ENCODE measurements around the gene RABGAP1L. TPM values are rescaled to one million over a fixed set of nuclear protein-coding genes. Genes with fewer than 3 reads are reported as not detected.

The RABGAP1L gene
- polyA plus RNA-seq, 1 donor, result 51.9 TPM

GRCh38 chr1:174942547-174943255 lies 783.4 kb downstream of the RABGAP1L start:
- Histone ChIP-seq H3K36me3 (ENCODE audit: control insufficient read depth, insufficient read depth, low read length) (no peaks in the 10 kb centered on the region), H3K4me3 (ENCODE audit: low read length) (no peak overlapping the region), H3K27ac (ENCODE audit: low read length) (peak overlapping the region; percentile 53), H3K9me3 (ENCODE audit: control insufficient read depth, low read depth, low read length) (no peaks in the 10 kb centered on the region), H3K27me3 (ENCODE audit: control insufficient read depth, insufficient read depth, low read length) (no peaks in the 10 kb centered on the region), H3K4me1 (ENCODE audit: control insufficient read depth, insufficient read depth, low read length) (peaks cover 45% of the 10 kb centered on the region)
- peak; percentile 56 to 79 for DNase-seq
- no CpG with 5 or more reads among the region's 2 CpGs for WGBS (ENCODE audit: insufficient coverage, low lambda C conversion rate)

GRCh38 chr1:174946031-174946430 lies 786.7 kb downstream of the RABGAP1L start:
- H3K4me1 ChIP-seq (ENCODE audit: control insufficient read depth, insufficient read depth, low read length), result peaks cover 51% of the 10 kb centered on the region
- peak overlapping the region; percentile 61 for H3K27ac ChIP-seq (ENCODE audit: low read length)
- H3K27me3 ChIP-seq (ENCODE audit: control insufficient read depth, insufficient read depth, low read length), result no peaks in the 10 kb centered on the region
- 27% methylated on average over 1 of the region's 2 CpGs for WGBS (ENCODE audit: insufficient coverage, low lambda C conversion rate)
- DNase-seq, result peak in 1 of 2 donors; percentile 81
- no peaks in the 10 kb centered on the region for H3K9me3 ChIP-seq (ENCODE audit: control insufficient read depth, low read depth, low read length)
- no peak overlapping the region for H3K4me3 ChIP-seq (ENCODE audit: low read length)
- no peaks in the 10 kb centered on the region for H3K36me3 ChIP-seq (ENCODE audit: control insufficient read depth, insufficient read depth, low read length)

- Histone ChIP-seq H3K4me1 (ENCODE audit: control insufficient read depth, insufficient read depth, low read length) (peaks cover 33% of the 10 kb centered on the region), H3K9me3 (ENCODE audit: control insufficient read depth, low read depth, low read length) (no peaks in the 10 kb centered on the region), H3K4me3 (ENCODE audit: low read length) (no peak overlapping the region), H3K27me3 (ENCODE audit: control insufficient read depth, insufficient read depth, low read length) (no peaks in the 10 kb centered on the region), H3K36me3 (ENCODE audit: control insufficient read depth, insufficient read depth, low read length) (no peaks in the 10 kb centered on the region), H3K27ac (ENCODE audit: low read length) (no peak overlapping the region)
- DNase-seq, result no peak
- WGBS (ENCODE audit: insufficient coverage, low lambda C conversion rate), result 86% methylated on average over 1 of the region's 1 CpG
Measured at GRCh38 chr1:174949061-174949460, 789.7 kb downstream of the RABGAP1L start.

- H3K4me1 ChIP-seq (ENCODE audit: control insufficient read depth, insufficient read depth, low read length), result peaks cover 32% of the 10 kb centered on the region
Measured at GRCh38 chr1:174949645-174950044, 790.3 kb downstream of the RABGAP1L start.

GRCh38 chr1:174953285-174954072 lies 794.2 kb downstream of the RABGAP1L start:
- peak overlapping the region; percentile 93 for H3K27ac ChIP-seq (ENCODE audit: low read length)
- 20% methylated on average over 7 of the region's 11 CpGs for WGBS (ENCODE audit: insufficient coverage, low lambda C conversion rate)

More at GRCh38 chr1:174949645-174950044, 790.3 kb downstream of the RABGAP1L start:
- H3K9me3 ChIP-seq (ENCODE audit: control insufficient read depth, low read depth, low read length), result no peaks in the 10 kb centered on the region
- no peak for DNase-seq
- no peak overlapping the region for H3K4me3 ChIP-seq (ENCODE audit: low read length)
- H3K27me3 ChIP-seq (ENCODE audit: control insufficient read depth, insufficient read depth, low read length), result no peaks in the 10 kb centered on the region
- H3K36me3 ChIP-seq (ENCODE audit: control insufficient read depth, insufficient read depth, low read length), result no peaks in the 10 kb centered on the region
- no peak overlapping the region for H3K27ac ChIP-seq (ENCODE audit: low read length)

GRCh38 chr1:174954073-174954460 lies 794.7 kb downstream of the RABGAP1L start:
- peak in 1 of 2 donors; percentile 84 for DNase-seq
- peak overlapping the region; percentile 93 for H3K27ac ChIP-seq (ENCODE audit: low read length)

More at GRCh38 chr1:174953285-174954072, 794.2 kb downstream of the RABGAP1L start:
- no peaks in the 10 kb centered on the region for H3K9me3 ChIP-seq (ENCODE audit: control insufficient read depth, low read depth, low read length)
- peaks cover 3% of the 10 kb centered on the region for H3K36me3 ChIP-seq (ENCODE audit: control insufficient read depth, insufficient read depth, low read length)
- H3K4me3 ChIP-seq (ENCODE audit: low read length), result no peak overlapping the region
- H3K27me3 ChIP-seq (ENCODE audit: control insufficient read depth, insufficient read depth, low read length), result no peaks in the 10 kb centered on the region
- peak; percentile 69 to 88 for DNase-seq
- peaks cover 26% of the 10 kb centered on the region for H3K4me1 ChIP-seq (ENCODE audit: control insufficient read depth, insufficient read depth, low read length)

GRCh38 chr1:174954671-174955669 lies 795.6 kb downstream of the RABGAP1L start:
- no peaks in the 10 kb centered on the region for H3K9me3 ChIP-seq (ENCODE audit: control insufficient read depth, low read depth, low read length)
- H3K36me3 ChIP-seq (ENCODE audit: control insufficient read depth, insufficient read depth, low read length), result peaks cover 4% of the 10 kb centered on the region
- H3K27ac ChIP-seq (ENCODE audit: low read length), result peak overlapping the region; percentile 93
- H3K4me1 ChIP-seq (ENCODE audit: control insufficient read depth, insufficient read depth, low read length), result peaks cover 26% of the 10 kb centered on the region
- no CpG with 5 or more reads among the region's 3 CpGs for WGBS (ENCODE audit: insufficient coverage, low lambda C conversion rate)
- no peaks in the 10 kb centered on the region for H3K27me3 ChIP-seq (ENCODE audit: control insufficient read depth, insufficient read depth, low read length)
- peak in 1 of 2 donors; percentile 33 for DNase-seq
- no peak overlapping the region for H3K4me3 ChIP-seq (ENCODE audit: low read length)

More at GRCh38 chr1:174954073-174954460, 794.7 kb downstream of the RABGAP1L start:
- Histone ChIP-seq H3K4me3 (ENCODE audit: low read length) (no peak overlapping the region), H3K4me1 (ENCODE audit: control insufficient read depth, insufficient read depth, low read length) (peaks cover 26% of the 10 kb centered on the region), H3K9me3 (ENCODE audit: control insufficient read depth, low read depth, low read length) (no peaks in the 10 kb centered on the region), H3K27me3 (ENCODE audit: control insufficient read depth, insufficient read depth, low read length) (no peaks in the 10 kb centered on the region), H3K36me3 (ENCODE audit: control insufficient read depth, insufficient read depth, low read length) (peaks cover 4% of the 10 kb centered on the region)

GRCh38 chr1:174956086-174956485 lies 796.8 kb downstream of the RABGAP1L start:
- no peaks in the 10 kb centered on the region for H3K27me3 ChIP-seq (ENCODE audit: control insufficient read depth, insufficient read depth, low read length)
- H3K4me1 ChIP-seq (ENCODE audit: control insufficient read depth, insufficient read depth, low read length), result peaks cover 19% of the 10 kb centered on the region
- H3K27ac ChIP-seq (ENCODE audit: low read length), result peak overlapping the region; percentile 93
- H3K4me3 ChIP-seq (ENCODE audit: low read length), result no peak overlapping the region
- H3K36me3 ChIP-seq (ENCODE audit: control insufficient read depth, insufficient read depth, low read length), result peaks cover 4% of the 10 kb centered on the region
- DNase-seq, result no peak
- WGBS (ENCODE audit: insufficient coverage, low lambda C conversion rate), result 88% methylated on average over 1 of the region's 3 CpGs
- H3K9me3 ChIP-seq (ENCODE audit: control insufficient read depth, low read depth, low read length), result no peaks in the 10 kb centered on the region

- peak overlapping the region; percentile 10 for H3K27ac ChIP-seq (ENCODE audit: low read length)
- peaks cover 18% of the 10 kb centered on the region for H3K4me1 ChIP-seq (ENCODE audit: control insufficient read depth, insufficient read depth, low read length)
- H3K4me3 ChIP-seq (ENCODE audit: low read length), result no peak overlapping the region
- H3K27me3 ChIP-seq (ENCODE audit: control insufficient read depth, insufficient read depth, low read length), result no peaks in the 10 kb centered on the region
- no peak for DNase-seq
- peaks cover 4% of the 10 kb centered on the region for H3K36me3 ChIP-seq (ENCODE audit: control insufficient read depth, insufficient read depth, low read length)
- H3K9me3 ChIP-seq (ENCODE audit: control insufficient read depth, low read depth, low read length), result no peaks in the 10 kb centered on the region
Measured at GRCh38 chr1:174956976-174957375, 797.7 kb downstream of the RABGAP1L start.

- Histone ChIP-seq H3K27ac (ENCODE audit: low read length) (no peak overlapping the region), H3K9me3 (ENCODE audit: control insufficient read depth, low read depth, low read length) (no peaks in the 10 kb centered on the region), H3K4me3 (ENCODE audit: low read length) (no peak overlapping the region), H3K27me3 (ENCODE audit: control insufficient read depth, insufficient read depth, low read length) (no peaks in the 10 kb centered on the region), H3K4me1 (ENCODE audit: control insufficient read depth, insufficient read depth, low read length) (peaks cover 14% of the 10 kb centered on the region), H3K36me3 (ENCODE audit: control insufficient read depth, insufficient read depth, low read length) (peaks cover 4% of the 10 kb centered on the region)
- no peak for DNase-seq
Measured at GRCh38 chr1:174957829-174958228, 798.5 kb downstream of the RABGAP1L start.

All from large intestine (tissue), 3 donors.